GM10248 (cell line): ENCODE data around the gene PCDHB5.
A peak's percentile ranks its signal among the peaks of the same experiment; 100 is the strongest.
"Not testable (repeated sequence)": the region's sequence is repeated elsewhere in the genome, so short reads cannot be mapped to it uniquely, and the experiment has no call there.

Experiments used
- CTCF ChIA-PET: fragments of 300-600 bp; sonication (Branson Sonifier 250); formaldehyde crosslinking; extraction: SDS; loops from one replicate; lab custom pipeline; 2021; ENCODE audit warnings: antibody characterized with exemption; lab: Yijun Ruan, JAX
- POLR2A ChIA-PET: fragments of 350-650 bp; sonication (Branson Sonifier 250); formaldehyde crosslinking; extraction: SDS; loops from one replicate; lab custom pipeline; 2020; ENCODE audit warnings: antibody characterized with exemption; lab: Yijun Ruan, JAX
- DNase-seq: peaks from one replicate; pipeline ENCODE4 v3.0.0; 2012; ENCODE audit errors: extremely low spot score
- TF ChIP-seq, protein P1 (sequence below): IDR thresholded peaks from 2 replicates; pipeline ENCODE4 v1.5.1; 2012; ENCODE audit warnings: mild to moderate bottlenecking, low read depth; ENCODE audit errors: extremely low read depth, missing control alignments, control extremely low read depth

Gene PCDHB5

DNA sequence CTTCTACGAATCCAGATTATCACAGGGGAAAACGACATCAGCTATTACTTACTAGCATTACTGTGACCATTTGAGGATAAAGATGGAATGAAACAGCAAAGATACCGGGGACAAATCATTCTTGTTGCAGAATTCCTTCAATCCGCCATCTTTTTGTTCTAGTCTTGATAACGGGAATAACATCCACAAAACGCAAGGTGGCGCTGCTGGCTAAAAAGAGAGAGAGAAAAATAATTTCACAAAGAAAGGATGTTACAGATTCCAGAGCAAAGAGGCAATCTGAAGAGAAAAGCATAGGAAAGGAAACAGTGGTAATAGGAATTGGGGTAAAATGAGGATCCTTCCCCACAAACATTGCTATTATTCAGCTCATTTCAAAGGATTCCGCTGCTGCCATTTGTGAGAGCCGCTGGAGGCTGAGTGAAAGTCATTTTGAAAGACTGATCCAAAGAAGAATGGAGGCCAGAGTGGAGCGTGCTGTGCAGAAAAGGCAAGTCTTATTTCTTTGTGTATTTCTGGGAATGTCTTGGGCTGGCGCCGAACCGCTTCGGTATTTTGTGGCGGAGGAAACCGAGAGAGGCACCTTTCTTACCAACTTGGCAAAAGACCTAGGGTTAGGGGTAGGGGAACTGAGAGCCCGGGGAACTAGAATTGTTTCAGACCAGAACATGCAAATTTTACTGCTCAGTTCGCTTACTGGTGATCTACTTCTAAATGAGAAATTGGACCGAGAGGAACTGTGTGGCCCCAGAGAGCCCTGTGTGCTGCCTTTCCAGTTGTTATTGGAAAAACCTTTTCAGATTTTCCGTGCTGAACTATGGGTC is 37.6 kb downstream of the PCDHB5 start, which contains the start of gene PCDHB7:
TSS of gene PCDHB7 (plus strand) at position 264 of the 824 bp plus-strand sequence. CDS start at position 456, 192 bp downstream.
- CTCF ChIA-PET = no interaction called here
- no peak for DNase-seq

DNA sequence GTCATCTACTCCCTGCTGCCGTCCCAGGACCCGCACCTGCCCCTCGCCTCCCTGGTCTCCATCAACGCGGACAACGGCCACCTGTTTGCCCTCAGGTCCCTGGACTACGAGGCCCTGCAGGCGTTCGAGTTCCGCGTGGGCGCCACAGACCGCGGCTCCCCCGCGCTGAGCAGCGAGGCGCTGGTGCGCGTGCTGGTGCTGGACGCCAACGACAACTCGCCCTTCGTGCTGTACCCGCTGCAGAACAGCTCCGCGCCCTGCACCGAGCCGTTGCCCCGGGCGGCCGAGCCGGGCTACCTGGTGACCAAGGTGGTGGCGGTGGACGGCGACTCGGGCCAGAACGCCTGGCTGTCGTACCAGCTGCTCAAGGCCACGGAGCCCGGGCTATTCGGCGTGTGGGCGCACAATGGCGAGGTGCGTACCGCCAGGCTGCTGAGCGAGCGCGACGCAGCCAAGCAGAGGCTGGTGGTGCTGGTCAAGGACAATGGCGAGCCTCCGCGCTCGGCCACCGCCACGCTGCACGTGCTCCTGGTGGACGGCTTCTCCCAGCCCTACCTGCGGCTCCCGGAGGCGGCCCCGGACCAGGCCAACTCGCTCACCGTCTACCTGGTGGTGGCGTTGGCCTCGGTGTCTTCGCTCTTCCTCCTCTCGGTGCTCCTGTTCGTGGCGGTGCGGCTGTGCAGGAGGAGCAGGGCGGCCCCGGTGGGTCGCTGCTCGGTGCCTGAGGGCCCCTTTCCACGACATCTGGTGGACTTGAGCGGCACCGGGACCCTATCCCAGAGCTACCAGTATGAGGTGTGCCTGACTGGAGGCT is 39.5 kb downstream of the PCDHB5 start:
- CTCF ChIA-PET, POLR2A ChIA-PET, DNase-seq: not testable (repeated sequence)

More for the DNA sequence above, 37.6 kb downstream of the PCDHB5 start, which contains the start of gene PCDHB7:
- POLR2A ChIA-PET = no interaction called here
- TF ChIP-seq, protein P1, sequence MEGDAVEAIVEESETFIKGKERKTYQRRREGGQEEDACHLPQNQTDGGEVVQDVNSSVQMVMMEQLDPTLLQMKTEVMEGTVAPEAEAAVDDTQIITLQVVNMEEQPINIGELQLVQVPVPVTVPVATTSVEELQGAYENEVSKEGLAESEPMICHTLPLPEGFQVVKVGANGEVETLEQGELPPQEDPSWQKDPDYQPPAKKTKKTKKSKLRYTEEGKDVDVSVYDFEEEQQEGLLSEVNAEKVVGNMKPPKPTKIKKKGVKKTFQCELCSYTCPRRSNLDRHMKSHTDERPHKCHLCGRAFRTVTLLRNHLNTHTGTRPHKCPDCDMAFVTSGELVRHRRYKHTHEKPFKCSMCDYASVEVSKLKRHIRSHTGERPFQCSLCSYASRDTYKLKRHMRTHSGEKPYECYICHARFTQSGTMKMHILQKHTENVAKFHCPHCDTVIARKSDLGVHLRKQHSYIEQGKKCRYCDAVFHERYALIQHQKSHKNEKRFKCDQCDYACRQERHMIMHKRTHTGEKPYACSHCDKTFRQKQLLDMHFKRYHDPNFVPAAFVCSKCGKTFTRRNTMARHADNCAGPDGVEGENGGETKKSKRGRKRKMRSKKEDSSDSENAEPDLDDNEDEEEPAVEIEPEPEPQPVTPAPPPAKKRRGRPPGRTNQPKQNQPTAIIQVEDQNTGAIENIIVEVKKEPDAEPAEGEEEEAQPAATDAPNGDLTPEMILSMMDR = peak; percentile 12

GRCh38 chr5:141175933-141176332 is 40.9 kb downstream of the PCDHB5 start:
- DNase-seq = no peak
- TF ChIP-seq, protein P1 = no peak
- ChIA-PET POLR2A (no interaction called here), CTCF (no interaction called here)

- CTCF ChIA-PET, POLR2A ChIA-PET, DNase-seq: not testable (repeated sequence)
These were observed 42.7 kb downstream of the PCDHB5 start, which contains the start of gene PCDHB8 for GRCh38 chr5:141177577-141178191. TSS of gene PCDHB8 (plus strand) at chr5:141177790. CDS start at chr5:141178035, 245 bp downstream.

DNA sequence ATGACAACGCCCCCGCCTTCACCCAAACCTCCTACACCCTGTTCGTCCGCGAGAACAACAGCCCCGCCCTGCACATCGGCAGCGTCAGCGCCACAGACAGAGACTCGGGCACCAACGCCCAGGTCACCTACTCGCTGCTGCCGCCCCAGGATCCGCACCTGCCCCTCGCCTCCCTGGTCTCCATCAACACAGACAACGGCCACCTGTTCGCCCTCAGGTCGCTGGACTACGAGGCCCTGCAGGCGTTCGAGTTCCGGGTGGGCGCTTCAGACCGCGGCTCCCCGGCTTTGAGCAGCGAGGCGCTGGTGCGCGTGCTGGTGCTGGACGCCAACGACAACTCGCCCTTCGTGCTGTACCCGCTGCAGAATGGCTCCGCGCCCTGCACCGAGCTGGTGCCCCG is 44.4 kb downstream of the PCDHB5 start:
- CTCF ChIA-PET, POLR2A ChIA-PET, DNase-seq: not testable (repeated sequence)

GRCh38 chr5:141179876-141180275 is 44.9 kb downstream of the PCDHB5 start:
- POLR2A ChIA-PET, DNase-seq, CTCF ChIA-PET: not testable (repeated sequence)

DNA sequence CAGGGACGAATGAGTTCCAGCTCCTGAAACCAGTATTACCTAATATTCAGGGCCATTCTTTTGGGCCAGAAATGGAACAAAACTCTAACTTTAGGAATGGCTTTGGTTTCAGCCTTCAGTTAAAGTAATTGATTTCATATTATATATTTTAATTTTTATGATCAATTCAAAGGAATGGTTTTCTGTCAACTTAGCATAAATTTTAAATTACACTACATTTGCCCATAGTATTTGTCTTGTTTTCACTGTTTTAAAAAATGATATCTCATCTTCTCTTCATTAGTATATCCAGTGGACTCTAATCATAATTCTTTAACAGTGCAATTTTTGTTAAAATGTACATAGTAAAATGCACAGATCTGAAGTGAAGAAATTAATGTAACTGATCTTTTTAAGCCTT is 45.3 kb downstream of the PCDHB5 start:
- DNase-seq = no peak
- TF ChIP-seq, protein P1 = no peak
- ChIA-PET POLR2A (no interaction called here), CTCF (no interaction called here)

GRCh38 chr5:141182248-141182647 is 47.2 kb downstream of the PCDHB5 start, which contains the start of gene PCDHB16:
TSS of gene PCDHB16 (plus strand) at chr5:141182387. CDS start at chr5:141182560, 173 bp downstream.
- CTCF ChIA-PET = interaction anchor here (0.8 to 1.3 kb wide), 2 partner anchors 10 to 12 kb away, joined by 3 to 5 read pairs; partner anchors contain the start of gene PCDHB10
- DNase-seq = no peak
- POLR2A ChIA-PET = interaction anchor here (0.6 kb wide), 1 partner anchor 166 kb away, joined by 4 read pairs; no protein-coding TSS in a partner anchor
- TF ChIP-seq, protein P1 = no peak

DNA sequence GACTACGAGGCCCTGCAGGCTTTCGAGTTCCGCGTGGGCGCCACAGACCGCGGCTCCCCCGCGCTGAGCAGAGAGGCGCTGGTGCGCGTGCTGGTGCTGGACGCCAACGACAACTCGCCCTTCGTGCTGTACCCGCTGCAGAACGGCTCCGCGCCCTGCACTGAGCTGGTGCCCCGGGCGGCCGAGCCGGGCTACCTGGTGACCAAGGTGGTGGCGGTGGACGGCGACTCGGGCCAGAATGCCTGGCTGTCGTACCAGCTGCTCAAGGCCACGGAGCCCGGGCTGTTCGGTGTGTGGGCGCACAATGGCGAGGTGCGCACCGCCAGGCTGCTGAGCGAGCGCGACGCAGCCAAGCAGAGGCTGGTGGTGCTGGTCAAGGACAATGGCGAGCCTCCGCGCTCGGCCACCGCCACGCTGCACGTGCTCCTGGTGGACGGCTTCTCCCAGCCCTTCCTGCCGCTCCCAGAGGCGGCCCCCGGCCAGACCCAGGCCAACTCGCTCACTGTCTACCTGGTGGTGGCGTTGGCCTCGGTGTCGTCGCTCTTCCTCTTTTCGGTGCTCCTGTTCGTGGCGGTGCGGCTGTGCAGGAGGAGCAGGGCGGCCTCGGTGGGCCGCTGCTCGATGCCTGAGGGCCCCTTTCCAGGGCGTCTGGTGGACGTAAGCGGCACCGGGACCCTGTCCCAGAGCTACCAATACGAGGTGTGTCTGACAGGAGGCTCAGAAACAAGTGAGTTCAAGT is 49.3 kb downstream of the PCDHB5 start:
- DNase-seq, POLR2A ChIA-PET, CTCF ChIA-PET: not testable (repeated sequence)
